Measurements from ENCODE around the gene SORCS1.

DNA sequence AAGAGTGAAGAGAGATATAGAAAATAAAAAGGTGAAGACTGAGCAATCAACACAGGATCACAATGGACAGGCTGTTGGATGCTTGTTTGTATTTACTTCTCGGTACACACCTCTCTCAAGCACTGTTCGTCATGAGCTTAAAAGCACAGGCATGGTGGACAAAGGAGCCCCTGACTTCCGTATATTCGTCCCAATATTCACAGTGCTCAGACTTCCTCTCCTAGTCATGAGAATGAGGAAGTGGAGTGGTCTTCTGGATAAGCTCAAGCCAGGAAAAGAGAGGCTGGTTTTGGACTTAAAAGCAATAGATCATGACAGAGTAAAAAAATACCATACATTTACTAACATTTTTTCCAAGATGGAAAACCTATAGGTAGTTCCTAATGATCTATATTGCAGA, 172.5 kb downstream of the SORCS1 start:
- TF ChIP-seq, protein P1, sequence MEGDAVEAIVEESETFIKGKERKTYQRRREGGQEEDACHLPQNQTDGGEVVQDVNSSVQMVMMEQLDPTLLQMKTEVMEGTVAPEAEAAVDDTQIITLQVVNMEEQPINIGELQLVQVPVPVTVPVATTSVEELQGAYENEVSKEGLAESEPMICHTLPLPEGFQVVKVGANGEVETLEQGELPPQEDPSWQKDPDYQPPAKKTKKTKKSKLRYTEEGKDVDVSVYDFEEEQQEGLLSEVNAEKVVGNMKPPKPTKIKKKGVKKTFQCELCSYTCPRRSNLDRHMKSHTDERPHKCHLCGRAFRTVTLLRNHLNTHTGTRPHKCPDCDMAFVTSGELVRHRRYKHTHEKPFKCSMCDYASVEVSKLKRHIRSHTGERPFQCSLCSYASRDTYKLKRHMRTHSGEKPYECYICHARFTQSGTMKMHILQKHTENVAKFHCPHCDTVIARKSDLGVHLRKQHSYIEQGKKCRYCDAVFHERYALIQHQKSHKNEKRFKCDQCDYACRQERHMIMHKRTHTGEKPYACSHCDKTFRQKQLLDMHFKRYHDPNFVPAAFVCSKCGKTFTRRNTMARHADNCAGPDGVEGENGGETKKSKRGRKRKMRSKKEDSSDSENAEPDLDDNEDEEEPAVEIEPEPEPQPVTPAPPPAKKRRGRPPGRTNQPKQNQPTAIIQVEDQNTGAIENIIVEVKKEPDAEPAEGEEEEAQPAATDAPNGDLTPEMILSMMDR (IDR thresholded peaks at IDR 0.05; ENCODE audit: insufficient read depth, low read length, poor library complexity, severe bottlenecking) = no peak
- no peak for TF ChIP-seq EZH2phosphoT487 (conservative IDR thresholded peaks at IDR 0.05; ENCODE audit: low read length)
